Measurements from ENCODE around the gene ATP2A1. TPM values are rescaled to one million over a fixed set of nuclear protein-coding genes. Genes with fewer than 3 reads are reported as not detected.

ATP2A1 gene
- total and polyA plus RNA-seq, 2 donors (not counting 3 experiments of a cell fraction or from before 2014, with no cell fraction given), result 1.2 to 2.5 TPM

GRCh38 chr16:28930652-28931051, 52.4 kb downstream of the ATP2A1 start:
- Histone ChIP-seq H2AFZ (ENCODE audit: low read depth, low read length) (no peak overlapping the region), H3K9me3 (replicated peaks; ENCODE audit: control insufficient read depth, insufficient read depth, low read length) (no peaks in the 10 kb centered on the region), H3K9ac (replicated peaks; ENCODE audit: extremely low read depth, insufficient read depth, low read length) (no peak overlapping the region), H3K27me3 (ENCODE audit: control insufficient read depth in 2 of 2, insufficient read depth in 2 of 2, low read length in 2 of 2) (no peaks in the 10 kb centered on the region), H3K4me2 (ENCODE audit: insufficient read depth, low read length) (no peak overlapping the region), H4K20me1 (replicated peaks; ENCODE audit: control insufficient read depth, extremely low read depth, insufficient read depth, low read length) (no peaks in the 10 kb centered on the region), H3K27ac (ENCODE audit: insufficient read depth, low read depth, low read length) (no peak overlapping the region), H3K4me3 (replicated peaks in 1 of 3; ENCODE audit: insufficient read depth in 1 of 3, low read depth in 1 of 3, low read length in 3 of 3) (no peak overlapping the region), H3K9me1 (replicated peaks; ENCODE audit: control insufficient read depth, extremely low read depth, insufficient read depth, low read length) (no peaks in the 10 kb centered on the region), H3K4me1 (ENCODE audit: control insufficient read depth, extremely low read depth, insufficient read depth, low read length) (no peaks in the 10 kb centered on the region), H3K79me2 (ENCODE audit: control insufficient read depth, insufficient read depth, low read length) (no peaks in the 10 kb centered on the region), H3K36me3 (ENCODE audit: control insufficient read depth in 2 of 2, extremely low read depth in 1 of 2, insufficient read depth in 2 of 2, low read length in 2 of 2) (no peaks in the 10 kb centered on the region)
- no TSS peak for BruUV-seq (replicated peaks)
- POLR2A ChIA-PET, result no interaction called here
- CTCF ChIA-PET, result interaction anchor here (1.6 kb wide), 1 partner anchor 14 kb away, joined by 8 read pairs; no protein-coding TSS in a partner anchor
- dilution Hi-C loops (cut with MboI; ENCODE audit: extremely low pct_ligation_motif_present, low sequenced_read_pairs) (no loop called here), intact Hi-C loops (cut with micrococcal nuclease) (no loop called here)
- no peak for TF ChIP-seq MAX (IDR thresholded peaks at IDR 0.05; ENCODE audit: insufficient read depth, insufficient read length)
- no peak for TF ChIP-seq CTCF (IDR thresholded peaks at IDR 0.05; ENCODE audit: extremely low read depth in 1 of 2, insufficient read depth in 1 of 2, low read depth in 1 of 2, low read length in 2 of 2)
- no peak for TF ChIP-seq POLR2A (IDR thresholded peaks at IDR 0.05; ENCODE audit: low read depth, low read length)
- no peak for TF ChIP-seq EZH2 (IDR thresholded peaks at IDR 0.05; ENCODE audit: borderline replicate concordance, low read depth, low read length, severe bottlenecking)
- no peak for TF ChIP-seq MYC (IDR thresholded peaks at IDR 0.05; ENCODE audit: low read depth, low read length)
- no peak for TF ChIP-seq POLR2AphosphoS5 (IDR thresholded peaks at IDR 0.05; ENCODE audit: insufficient read depth, low read depth, low read length)
- TF ChIP-seq FOS (IDR thresholded peaks at IDR 0.05; ENCODE audit: borderline replicate concordance, insufficient read depth, low read length), result no peak
- no peak for TF ChIP-seq GATA2 (IDR thresholded peaks at IDR 0.05; ENCODE audit: insufficient read depth, insufficient read length, low read depth, low read length)
- TF ChIP-seq JUN (IDR thresholded peaks at IDR 0.05; ENCODE audit: borderline replicate concordance, insufficient read depth, insufficient read length, low read depth), result no peak
- FAIRE-seq (no peak), DNase-seq (ENCODE audit: low read depth, low spot score) (no peak)
